HG03060 (cell line): ENCODE measurements around the gene CXADR.
"Not testable (repeated sequence)": the region's sequence is repeated elsewhere in the genome, so short reads cannot be mapped to it uniquely, and the experiment has no call there.

ENCODE experiments used
- ATAC-seq: cut with Tn5 transposase; IDR thresholded peaks from one replicate; pipeline ENCODE4 v1.9.1; 2021; ENCODE audit warnings: low read depth, moderate number of reproducible peaks; ENCODE audit not compliant: unreplicated experiment

CXADR gene

DNA sequence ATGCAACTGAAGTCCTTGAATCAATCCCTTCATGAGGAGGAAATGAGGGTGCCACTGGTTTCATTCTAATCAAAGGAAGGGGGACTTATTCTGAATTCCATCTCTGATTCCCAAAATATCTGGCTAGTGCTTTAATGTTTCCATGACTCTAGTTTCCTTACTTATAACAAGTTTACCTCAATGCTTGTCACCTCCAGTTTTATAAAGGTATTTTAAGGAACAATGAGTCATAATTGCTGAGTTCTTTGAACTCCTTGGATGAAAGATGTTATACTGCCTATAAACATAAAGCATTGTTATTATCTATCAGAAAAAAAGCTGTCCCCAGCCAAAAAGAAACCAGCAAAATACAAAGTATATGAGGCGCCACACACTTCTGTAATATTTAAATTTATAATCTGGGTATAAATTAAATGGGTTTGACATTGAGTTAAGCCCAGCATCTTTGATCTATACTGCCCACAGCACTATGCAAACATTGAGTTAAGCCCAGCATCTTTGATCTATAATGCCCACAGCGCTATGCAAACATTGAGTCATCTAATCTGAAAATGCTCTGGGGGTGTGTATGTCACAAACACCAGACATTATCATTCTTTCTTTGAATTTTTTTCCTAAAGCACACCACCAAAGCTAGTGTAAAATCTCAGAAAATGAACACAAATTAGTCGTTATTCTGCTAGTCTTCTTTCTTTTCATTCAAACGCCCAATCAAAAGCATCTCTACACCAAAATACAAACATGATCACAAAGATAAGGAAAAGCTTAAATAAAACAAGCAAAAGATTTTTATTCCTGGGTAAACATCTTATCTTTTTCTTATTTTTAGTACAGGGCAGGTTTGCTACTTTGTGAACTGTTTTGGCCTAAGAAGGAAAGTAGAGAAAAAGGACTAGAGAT lies 11.5 kb upstream of the CXADR start:
- no peak for ATAC-seq

DNA sequence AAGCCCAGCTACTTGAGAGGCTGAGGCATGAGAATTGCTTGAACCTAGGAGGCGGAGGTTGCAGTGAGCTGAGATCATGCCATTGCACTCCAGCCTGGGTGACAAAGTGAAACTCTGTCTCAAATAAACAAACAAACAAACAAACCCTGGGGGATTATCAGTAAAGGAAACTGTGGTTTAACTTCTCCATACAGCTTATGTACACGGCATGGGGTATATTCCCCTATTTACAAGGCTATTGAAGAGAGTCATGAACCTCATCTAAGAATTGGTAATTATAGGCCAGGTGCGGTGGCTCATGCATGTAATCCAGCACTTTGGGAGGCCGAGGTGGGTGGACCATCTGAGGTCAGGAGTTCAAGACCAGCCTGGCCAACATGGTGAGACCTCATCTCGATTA lies 9.9 kb upstream of the CXADR start:
- not testable (repeated sequence) for ATAC-seq

DNA sequence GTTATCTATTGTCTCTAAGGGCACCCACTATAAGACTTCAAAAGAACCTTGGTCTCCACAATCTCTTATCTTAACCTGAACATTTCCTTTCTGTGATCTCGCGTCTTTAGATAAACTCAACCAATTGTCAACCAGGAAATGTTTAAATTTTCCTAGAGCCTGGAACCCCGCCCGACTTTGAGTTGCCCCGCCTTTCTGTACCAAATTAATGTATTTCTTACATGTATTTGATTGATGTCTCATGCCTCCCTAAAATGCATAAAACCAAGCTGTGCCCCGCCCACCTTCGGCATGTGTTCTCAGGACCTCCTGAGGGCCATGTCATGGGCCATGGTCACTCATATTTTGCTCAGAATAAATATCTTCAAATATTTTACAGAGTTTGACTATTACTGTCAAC lies 5.9 kb upstream of the CXADR start:
- ATAC-seq, result no peak

DNA sequence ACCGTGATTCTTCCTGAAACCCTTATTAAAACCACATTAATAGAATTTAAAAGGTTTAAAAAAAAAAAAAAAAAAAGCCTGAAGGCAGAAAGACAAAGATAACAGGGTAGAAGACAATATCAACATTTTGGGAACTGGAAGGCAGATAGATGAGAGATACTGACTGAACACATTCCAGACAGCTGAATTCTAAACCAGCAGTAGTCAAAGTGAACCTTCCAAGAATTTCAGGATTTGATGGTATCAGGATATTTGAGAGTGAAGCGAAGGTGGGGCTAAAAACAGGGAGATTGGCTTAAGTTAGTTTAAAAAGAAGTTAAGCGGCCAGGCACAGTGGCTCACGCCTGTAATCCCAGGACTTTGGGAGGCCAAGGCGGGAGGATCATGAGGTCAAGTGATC lies 5.3 kb upstream of the CXADR start:
- ATAC-seq, result no peak

DNA sequence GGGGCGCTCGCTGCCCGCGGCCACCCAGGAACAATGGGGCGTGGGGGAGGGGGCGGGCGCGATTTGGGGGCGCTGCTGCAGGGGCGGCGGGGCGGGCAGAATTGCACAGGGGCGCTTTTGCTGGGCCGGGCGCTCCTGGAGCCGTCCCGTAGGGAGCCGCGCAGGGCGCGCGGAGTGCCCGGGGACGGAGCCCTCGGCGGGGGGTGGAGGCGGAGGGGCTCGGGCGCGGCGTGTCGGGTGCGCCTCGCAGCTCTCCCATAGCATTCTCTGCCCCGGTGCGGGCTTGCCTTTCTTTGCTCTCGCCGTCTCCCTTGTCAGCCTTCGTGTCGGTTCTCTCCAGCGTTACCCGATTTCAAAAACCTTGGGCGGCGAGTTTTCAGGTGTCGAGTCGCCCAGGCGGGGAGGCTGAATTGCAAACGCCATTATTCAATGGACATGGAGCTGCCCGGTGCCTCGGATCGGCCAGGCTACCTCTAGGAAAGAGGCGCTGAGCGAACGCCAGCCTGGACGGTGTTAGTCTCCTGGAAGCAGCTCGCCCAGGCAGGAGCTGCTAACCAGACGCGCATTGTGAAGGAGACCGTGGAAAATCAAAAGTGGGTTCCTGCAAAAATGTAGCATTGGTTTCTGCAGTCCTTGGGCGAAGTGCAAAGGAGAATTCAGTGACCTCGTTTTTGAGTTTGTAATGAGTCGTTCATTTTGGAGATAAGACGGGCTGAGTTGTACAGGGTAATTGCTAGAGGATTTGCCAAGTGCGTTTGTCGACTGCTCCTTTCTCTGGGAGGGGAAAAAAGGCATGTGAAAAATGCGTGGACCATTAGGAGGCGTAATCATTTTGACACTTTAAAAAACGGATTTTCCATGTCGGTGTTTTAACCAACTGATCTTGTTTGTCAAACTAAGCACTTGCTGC lies 626 bp downstream of the CXADR start:
- no peak for ATAC-seq

DNA sequence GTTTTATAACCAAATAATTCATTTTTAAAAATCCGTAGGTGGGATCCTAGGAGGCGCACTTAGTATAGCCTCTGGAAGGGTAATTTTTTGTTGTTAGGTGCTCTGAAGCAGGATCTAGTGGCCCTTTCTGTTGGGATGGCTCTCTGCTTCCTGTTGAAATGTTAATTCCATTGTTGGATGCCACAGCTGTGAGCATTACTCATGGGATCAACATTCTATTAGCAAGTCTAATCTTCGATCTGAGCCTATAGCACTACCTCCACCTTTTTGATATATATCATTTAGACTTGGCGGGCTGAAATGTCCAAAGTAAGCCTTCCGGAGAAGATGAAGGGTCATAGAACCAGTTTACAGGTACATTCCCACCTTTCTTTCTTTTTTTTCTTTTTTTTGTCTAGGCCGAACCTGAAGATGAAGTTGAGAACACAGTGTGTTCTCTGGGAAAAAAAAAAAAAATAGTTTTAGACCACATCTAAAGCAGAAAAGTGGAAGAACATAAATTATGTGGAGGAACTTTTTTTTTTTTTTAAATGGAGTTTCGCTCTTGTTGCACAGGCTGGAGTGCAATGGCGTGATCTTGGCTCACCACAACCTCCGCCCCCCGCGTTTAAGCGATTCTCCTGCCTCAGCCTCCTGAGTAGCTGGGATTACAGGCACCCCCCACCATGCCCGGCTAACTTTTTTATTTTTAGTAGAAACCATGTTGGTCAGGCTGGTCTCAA lies 1.4 kb downstream of the CXADR start:
- ATAC-seq, result no peak

DNA sequence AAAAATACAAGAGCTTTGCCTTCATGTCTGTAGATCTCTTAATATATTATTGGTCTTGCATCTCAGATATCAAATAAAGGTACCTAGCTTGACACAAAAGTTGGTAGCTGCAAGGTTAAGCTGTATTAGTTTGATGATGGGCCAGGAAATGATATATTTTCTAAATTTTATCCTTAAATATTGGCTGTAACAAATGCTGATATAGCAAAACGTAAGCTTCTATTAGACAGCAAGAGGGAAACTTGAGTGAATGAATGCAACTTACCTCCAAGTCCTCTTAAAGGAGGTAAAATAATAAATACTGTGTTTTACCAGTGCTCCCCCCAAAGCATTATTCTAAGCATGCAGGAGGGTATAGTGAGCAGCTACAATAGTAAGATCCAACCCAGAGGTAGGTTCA lies 4.2 kb downstream of the CXADR start:
- ATAC-seq, result not testable (repeated sequence)

DNA sequence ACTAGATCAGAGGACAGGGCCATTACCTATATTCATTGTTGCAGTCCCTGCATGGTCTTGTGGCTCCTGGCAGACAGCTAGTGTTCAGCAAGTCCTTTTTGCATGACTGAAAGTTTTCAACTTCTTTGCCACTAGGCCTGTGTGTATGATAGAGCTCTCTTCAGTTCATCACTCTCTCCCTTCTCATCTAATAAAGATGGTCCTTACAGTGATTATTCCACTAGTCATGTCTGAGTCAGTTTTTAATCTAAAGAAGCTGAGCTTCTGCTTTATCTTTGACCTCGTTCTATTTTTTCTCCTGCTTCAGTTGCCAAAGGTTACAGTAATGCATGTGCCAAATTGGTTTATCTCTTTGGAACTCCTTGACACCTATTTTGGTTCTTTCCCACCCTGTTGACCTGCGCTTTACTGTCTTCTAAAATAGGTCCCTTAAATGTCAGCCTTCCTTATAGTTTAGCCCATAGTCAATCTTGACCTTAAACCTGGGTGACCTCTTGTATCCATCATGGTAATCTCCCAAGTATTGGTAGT lies 6.4 kb downstream of the CXADR start:
- ATAC-seq, result no peak

DNA sequence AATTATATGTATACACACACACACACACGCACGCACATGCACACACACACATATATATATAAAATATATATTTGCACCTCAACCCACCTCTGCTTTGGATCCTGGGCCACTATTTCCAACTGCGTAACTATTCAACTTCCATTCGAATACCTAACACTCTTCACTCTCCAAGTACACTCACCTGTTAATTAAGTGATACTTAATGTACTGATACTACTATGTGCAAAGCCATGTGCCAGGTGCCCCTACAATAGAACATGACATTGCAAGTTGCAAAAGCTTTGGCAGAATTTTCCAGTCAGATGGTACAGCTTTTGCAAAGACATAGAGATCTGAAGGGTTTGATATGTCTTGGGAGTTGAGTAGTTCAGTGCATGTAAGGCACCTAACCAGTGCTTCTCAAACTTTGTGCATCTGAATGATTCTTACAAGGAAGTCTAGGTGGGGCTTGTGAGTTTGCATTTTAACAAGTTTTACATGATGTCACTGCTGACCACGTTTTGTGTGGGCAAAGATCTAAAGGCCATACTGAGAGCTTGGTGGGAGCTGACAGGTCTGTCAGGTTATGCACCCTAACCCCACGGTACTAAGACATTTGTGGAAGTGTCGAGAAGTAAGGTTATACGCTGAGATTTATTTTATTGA lies 7.2 kb downstream of the CXADR start:
- ATAC-seq, result no peak

DNA sequence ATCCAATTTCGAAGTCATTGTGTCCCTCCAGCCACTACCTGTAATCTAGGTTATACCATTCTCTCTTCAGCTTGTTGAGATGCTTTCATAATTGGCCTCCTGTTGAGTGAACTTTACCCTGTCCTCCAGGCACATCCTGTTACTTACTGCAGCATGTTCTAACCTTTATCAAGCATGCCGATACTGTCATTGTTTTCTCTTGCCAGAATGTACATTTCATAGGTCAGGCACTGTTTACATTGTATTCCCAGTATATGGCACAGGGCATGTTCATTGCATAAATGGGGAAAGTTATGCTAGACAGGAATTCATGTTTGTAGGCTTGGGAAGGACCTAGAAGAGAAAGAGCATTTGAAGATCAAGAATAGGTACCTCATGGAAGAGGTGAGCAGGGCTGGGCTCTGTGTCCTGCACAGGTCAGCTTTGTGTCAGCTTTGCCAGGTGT lies 10.2 kb downstream of the CXADR start:
- no peak for ATAC-seq

DNA sequence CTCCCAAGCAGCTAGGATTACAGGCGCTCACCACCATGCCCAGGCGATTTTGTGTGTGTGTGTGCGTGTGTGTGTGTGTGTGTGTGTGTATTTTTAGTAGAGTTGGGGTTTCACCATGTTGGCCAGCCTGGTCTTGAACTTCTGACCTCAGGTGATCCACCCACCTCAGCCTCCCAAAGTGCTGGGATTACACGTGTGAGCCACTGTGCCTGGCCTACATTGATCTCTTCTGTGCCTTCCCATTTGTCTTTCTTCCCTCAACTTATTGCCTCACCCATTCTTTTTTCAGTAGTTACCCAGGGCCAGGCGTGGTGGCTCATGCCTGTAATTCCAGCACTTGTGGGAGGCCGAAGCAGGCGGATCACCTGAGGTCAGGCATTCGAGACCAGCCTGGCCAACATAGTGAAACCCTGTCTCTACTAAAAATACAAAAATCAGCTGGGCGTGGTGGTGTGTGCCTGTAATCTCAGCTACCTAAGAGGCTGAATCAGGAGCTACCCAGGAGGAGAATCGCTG lies 11.2 kb downstream of the CXADR start:
- ATAC-seq, result not testable (repeated sequence)

DNA sequence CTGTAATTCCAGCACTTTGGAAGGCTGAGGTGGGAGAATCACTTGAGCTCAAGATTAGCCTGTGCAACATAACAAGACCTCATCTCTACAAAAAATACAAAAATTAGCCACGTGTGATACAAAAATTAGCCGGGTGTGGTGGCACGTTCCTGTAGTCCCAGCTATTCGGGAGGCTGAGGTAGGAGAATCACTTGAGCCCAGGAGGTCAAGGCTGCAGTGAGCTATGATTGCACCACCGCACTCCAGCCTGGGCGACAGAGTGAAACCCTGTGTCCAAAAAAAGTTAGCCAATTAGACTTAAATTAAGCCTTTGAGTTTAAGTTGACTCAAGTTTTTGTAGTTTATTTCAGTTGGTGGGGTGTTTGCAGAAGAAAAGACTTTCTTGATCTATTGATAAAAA lies 11.8 kb downstream of the CXADR start:
- ATAC-seq, result no peak

DNA sequence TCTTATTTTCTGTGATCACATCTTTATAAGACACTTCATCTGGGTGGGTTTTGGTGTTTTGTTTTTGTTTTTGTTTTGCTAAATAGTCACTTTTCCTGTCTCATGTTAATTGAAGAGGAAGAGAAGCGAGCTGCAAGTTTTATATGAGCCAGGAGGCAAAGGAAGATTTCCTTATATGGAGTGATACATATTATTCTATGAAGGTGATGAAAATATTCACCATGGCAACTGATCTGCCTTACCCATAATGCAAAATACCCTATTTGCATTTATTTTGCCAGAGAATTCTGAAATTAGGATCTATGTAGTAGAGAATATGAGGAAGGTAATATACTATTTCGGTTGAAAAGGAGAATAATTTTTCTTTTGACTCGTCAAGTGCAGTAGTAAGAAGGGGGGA lies 13.9 kb downstream of the CXADR start:
- no peak for ATAC-seq

DNA sequence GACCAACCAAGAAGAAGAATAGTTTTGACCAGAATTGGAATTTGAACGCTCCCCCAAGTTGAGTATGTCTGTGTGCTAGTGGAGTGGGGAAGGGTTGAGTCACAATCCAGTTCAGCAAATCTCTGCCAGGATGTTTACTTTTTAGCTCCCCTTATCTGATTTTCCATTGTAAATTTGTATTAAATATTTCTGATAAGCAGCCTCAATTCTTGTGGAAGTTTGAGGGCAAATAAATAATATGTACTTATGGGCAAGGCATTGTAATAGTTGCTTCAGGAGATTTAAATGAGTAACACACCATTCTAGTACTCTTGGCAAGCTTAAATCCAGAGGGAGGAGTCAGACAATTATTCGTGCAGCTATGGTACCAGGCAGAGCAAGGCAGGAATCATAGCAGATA lies 14.4 kb downstream of the CXADR start:
- ATAC-seq, result no peak

DNA sequence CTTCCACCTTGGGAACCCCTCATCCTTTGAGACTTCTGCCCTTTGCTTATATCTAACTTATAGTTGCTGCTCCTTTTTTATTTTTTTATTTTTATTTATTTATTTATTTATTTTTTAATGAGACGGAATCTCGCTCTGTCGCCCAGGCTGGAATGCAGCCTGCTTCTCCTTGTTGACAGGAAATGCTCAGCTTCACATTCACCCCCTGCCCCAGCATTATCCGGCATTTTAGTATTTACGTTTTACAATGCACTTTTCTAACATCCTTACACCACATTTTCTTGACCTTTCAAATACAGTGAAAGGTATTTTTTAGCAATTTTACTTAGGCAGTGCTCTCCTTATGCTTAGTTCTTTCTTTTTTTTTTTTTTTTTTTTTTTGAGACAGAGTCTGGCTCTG lies 14.9 kb downstream of the CXADR start:
- ATAC-seq, result no peak

DNA sequence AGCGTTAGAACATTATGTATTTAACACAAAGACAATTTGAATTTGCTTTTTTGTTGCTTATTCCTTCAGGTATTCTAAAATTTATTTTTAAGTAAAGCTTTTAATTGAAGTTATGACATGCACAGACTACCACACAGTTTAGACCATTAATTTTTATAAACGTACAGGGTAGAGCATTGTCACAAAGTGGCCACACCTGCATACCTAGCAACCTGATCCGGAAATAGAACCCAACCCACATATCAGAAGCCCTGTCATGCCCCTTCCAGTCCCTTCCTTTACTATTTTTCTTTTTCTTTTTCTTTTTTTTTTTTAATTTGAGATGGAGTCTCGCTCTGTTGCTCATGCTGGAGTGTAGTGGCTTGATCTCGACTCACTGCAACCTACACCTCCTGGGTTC lies 16.8 kb downstream of the CXADR start:
- ATAC-seq, result no peak

DNA sequence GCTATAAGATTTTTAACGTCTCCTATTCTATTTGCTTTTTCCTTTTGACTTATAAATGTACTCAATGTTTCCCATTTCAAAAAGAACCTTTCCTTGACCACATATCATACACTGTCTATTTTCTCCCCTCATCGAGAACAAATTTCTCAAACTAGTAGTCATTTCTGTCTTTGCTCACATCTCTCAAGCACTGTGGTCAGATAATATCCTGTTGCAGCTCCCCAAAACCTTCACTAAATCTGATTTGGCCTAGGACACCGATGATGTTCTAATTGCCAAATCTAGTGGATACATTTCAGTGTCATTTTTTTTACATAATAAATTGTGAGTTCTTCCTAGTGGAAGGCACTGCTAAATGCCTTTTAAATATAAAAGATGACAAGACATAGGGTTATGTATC lies 19.4 kb downstream of the CXADR start:
- no peak for ATAC-seq

DNA sequence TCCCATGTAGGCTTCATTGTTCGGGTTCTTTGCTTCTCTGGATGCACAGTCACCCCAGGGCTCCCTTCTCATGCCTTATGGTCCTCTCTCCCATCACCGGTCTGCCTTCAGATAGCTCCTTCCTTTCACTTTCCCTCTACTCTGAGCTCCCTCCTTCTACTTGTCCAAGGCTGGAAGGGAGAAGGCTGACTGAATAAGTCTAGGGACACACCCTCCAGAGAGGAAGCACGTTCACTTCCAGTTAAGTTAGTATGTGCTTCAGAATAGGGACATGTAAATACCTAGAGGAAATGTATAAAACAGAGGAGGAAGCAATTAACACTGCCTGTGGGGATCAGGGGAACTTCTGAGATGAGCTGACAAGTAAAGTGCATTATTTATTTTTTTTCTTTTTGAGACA lies 23.5 kb downstream of the CXADR start:
- no peak for ATAC-seq

DNA sequence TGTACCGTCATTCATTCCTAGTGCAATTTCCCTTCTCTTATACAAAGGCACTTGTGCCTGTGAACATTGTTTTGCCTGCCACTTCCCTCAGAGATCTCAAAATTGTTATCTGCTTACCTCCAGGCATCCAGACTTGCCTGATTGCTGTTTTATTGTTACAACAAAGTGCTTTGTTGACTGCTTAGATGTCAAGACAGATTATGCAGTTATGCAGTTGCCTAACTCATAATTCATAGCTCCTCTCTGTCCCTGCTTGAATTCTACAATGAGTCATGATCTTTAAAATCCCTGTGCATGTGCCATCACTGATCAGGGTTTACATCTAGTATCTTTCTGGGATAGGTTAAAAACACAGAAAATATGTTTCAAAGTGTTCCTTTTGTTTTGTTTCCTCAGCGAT lies 24.5 kb downstream of the CXADR start:
- no peak for ATAC-seq

DNA sequence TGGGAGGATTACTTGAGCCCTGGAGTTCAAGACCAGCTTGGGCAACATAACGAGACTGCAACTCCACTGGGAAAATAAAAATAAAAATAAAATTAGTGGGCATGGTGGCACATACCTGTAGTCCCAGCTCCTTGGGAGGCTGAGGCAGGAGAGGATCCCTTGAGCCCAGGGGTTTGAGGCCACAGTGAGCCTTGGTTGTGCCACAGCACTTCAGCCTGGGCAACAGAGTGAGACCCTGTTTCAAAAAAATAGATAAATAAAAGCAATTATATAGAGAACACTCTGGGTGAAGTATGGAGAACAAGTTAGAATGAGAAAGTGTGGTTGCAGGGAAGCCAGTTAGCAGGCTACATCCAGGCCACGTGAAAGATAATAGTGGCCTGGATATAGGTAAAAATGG lies 25.7 kb downstream of the CXADR start:
- ATAC-seq, result no peak
